ENCODE data around the gene SEMA5A. TPM values are rescaled to one million over a fixed set of nuclear protein-coding genes. Genes with fewer than 3 reads are reported as not detected.

Gene SEMA5A
- total and polyA plus RNA-seq, 2 of the 13 experiments (the other 11 are each of a cell fraction or from before 2014, with no cell fraction given) = 0.01 TPM; not detected in 1

GRCh38 chr5:9284781-9285307, 261.0 kb downstream of the SEMA5A start:
- under 1% methylated on average over 3 of the region's 3 CpGs for WGBS (ENCODE audit: low lambda C conversion rate)
- DNase-seq (ENCODE audit: low spot score) (no peak), FAIRE-seq (no peak), ATAC-seq (no peak)
- no peak overlapping the region for H3K4me3 ChIP-seq (replicated peaks in 1 of 3; ENCODE audit: insufficient read depth in 1 of 3, low read depth in 2 of 3, low read length in 3 of 3)
- H3K79me2 ChIP-seq (ENCODE audit: insufficient read depth, low read length) = no peaks in the 10 kb centered on the region
- no peak overlapping the region for H3K9ac ChIP-seq (ENCODE audit: insufficient read depth, low read depth, low read length)
- no peaks in the 10 kb centered on the region for H3K27me3 ChIP-seq (ENCODE audit: control insufficient read depth in 1 of 2, insufficient read depth in 2 of 2, low read length in 2 of 2)
- H3K9me3 ChIP-seq (ENCODE audit: low read length) = peaks cover 20% of the 10 kb centered on the region
- no peaks in the 10 kb centered on the region for H3K4me1 ChIP-seq (ENCODE audit: insufficient read depth, low read length)
- H3K36me3 ChIP-seq (replicated peaks in 1 of 2; ENCODE audit: control insufficient read depth in 1 of 2, insufficient read depth in 2 of 2, low read length in 2 of 2) = no peaks in the 10 kb centered on the region
- no peak overlapping the region for H3K27ac ChIP-seq (ENCODE audit: extremely low read length, insufficient read depth, low read length)
- in situ Hi-C loops (cut with HindIII; ENCODE audit: extremely low pct_ligation_motif_present, low pct_unique_long_range_greater_than_20kb) = no loop called here
- intact Hi-C loops (cut with micrococcal nuclease; ENCODE audit: unreplicated experiment) = no loop called here
- H2AFZ ChIP-seq (ENCODE audit: low read length) = no peak overlapping the region
- ChIA-PET POLR2A (no interaction called here), CTCF (ENCODE audit: low intra/inter-chr PET ratio, low total read pairs) (no interaction called here)
- no peak overlapping the region for H3K4me2 ChIP-seq (ENCODE audit: low read depth, low read length)
- no peaks in the 10 kb centered on the region for H4K20me1 ChIP-seq (ENCODE audit: insufficient read depth, low read length)
- BruUV-seq (replicated peaks) = no TSS peak
- no peak for TF ChIP-seq NCOR1 (IDR thresholded peaks at IDR 0.05; ENCODE audit: borderline replicate concordance, low read length)
- no peak for TF ChIP-seq GABPB1 (CRISPR knock-in tag; IDR thresholded peaks at IDR 0.05)
- TF ChIP-seq EZH2 (conservative IDR thresholded peaks at IDR 0.05; ENCODE audit: low read depth, low read length) = no peak
- TF ChIP-seq ARNT (IDR thresholded peaks at IDR 0.05) = no peak
- no peak for TF ChIP-seq ZC3H13 (CRISPR knock-in tag; IDR thresholded peaks at IDR 0.05)
- no peak for TF ChIP-seq SNAPC4 (CRISPR knock-in tag; IDR thresholded peaks at IDR 0.05)
- no peak for TF ChIP-seq PLRG1 (conservative IDR thresholded peaks at IDR 0.05)
- no peak for TF ChIP-seq DBP (CRISPR knock-in tag; IDR thresholded peaks at IDR 0.05; ENCODE audit: not compliant biosample characterization)
- no peak for TF ChIP-seq NCOA2 (CRISPR knock-in tag; IDR thresholded peaks at IDR 0.05)
- no peak for TF ChIP-seq ZNF256 (CRISPR knock-in tag; conservative IDR thresholded peaks at IDR 0.05)
- no peak for TF ChIP-seq ZNF710 (CRISPR knock-in tag; IDR thresholded peaks at IDR 0.05; ENCODE audit: borderline replicate concordance)
- TF ChIP-seq ZNF558 (CRISPR knock-in tag; IDR thresholded peaks at IDR 0.05; ENCODE audit: borderline replicate concordance) = no peak
- no peak for TF ChIP-seq FOSL1 (CRISPR knock-in tag; IDR thresholded peaks at IDR 0.05; ENCODE audit: borderline replicate concordance)
- TF ChIP-seq ZNF207 (IDR thresholded peaks at IDR 0.05; ENCODE audit: borderline replicate concordance) = no peak
